ENCODE measurements around the gene SLC35G3.

DNA sequence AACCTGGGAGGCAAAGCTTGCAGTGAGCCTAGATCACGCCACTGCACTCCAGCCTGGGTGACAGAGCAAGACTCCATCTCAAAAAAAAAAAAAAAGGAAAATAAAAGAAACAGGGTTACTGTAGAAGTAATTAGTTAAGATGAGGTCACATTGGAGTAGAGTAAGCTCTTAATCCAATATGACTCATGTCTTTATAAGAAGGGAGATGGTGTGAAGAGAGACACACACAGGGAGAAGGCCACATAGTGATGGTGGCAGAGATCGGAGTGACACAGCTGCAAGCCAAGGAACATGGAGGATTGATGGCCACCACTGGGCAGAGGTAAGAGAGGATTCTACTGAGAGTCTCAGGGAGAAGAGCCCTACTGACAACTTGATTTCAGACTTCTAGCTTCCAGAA, 33.4 kb upstream of the SLC35G3 start:
- TF ChIP-seq, protein P1, sequence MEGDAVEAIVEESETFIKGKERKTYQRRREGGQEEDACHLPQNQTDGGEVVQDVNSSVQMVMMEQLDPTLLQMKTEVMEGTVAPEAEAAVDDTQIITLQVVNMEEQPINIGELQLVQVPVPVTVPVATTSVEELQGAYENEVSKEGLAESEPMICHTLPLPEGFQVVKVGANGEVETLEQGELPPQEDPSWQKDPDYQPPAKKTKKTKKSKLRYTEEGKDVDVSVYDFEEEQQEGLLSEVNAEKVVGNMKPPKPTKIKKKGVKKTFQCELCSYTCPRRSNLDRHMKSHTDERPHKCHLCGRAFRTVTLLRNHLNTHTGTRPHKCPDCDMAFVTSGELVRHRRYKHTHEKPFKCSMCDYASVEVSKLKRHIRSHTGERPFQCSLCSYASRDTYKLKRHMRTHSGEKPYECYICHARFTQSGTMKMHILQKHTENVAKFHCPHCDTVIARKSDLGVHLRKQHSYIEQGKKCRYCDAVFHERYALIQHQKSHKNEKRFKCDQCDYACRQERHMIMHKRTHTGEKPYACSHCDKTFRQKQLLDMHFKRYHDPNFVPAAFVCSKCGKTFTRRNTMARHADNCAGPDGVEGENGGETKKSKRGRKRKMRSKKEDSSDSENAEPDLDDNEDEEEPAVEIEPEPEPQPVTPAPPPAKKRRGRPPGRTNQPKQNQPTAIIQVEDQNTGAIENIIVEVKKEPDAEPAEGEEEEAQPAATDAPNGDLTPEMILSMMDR (IDR thresholded peaks at IDR 0.05; ENCODE audit: insufficient read depth, low read length), result no peak
- TF ChIP-seq, protein P2, sequence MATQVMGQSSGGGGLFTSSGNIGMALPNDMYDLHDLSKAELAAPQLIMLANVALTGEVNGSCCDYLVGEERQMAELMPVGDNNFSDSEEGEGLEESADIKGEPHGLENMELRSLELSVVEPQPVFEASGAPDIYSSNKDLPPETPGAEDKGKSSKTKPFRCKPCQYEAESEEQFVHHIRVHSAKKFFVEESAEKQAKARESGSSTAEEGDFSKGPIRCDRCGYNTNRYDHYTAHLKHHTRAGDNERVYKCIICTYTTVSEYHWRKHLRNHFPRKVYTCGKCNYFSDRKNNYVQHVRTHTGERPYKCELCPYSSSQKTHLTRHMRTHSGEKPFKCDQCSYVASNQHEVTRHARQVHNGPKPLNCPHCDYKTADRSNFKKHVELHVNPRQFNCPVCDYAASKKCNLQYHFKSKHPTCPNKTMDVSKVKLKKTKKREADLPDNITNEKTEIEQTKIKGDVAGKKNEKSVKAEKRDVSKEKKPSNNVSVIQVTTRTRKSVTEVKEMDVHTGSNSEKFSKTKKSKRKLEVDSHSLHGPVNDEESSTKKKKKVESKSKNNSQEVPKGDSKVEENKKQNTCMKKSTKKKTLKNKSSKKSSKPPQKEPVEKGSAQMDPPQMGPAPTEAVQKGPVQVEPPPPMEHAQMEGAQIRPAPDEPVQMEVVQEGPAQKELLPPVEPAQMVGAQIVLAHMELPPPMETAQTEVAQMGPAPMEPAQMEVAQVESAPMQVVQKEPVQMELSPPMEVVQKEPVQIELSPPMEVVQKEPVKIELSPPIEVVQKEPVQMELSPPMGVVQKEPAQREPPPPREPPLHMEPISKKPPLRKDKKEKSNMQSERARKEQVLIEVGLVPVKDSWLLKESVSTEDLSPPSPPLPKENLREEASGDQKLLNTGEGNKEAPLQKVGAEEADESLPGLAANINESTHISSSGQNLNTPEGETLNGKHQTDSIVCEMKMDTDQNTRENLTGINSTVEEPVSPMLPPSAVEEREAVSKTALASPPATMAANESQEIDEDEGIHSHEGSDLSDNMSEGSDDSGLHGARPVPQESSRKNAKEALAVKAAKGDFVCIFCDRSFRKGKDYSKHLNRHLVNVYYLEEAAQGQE (IDR thresholded peaks at IDR 0.05; ENCODE audit: insufficient replicate concordance, low read depth), result no peak
- no peak for TF ChIP-seq GABPA (IDR thresholded peaks at IDR 0.05; ENCODE audit: low read depth)

Measured in HL-60 (cell line).